ENCODE data around the gene SLC39A6.

- no peak for TF ChIP-seq CTCF (conservative IDR thresholded peaks at IDR 0.05)
- no peak for TF ChIP-seq EZH2 (IDR thresholded peaks at IDR 0.05; ENCODE audit: low read depth)
Observed at GRCh38 chr18:36114738-36115137, 14.4 kb downstream of the SLC39A6 start.

Data from PC-9 (cell line).